Measurements from ENCODE around the gene TNFSF8.

DNA sequence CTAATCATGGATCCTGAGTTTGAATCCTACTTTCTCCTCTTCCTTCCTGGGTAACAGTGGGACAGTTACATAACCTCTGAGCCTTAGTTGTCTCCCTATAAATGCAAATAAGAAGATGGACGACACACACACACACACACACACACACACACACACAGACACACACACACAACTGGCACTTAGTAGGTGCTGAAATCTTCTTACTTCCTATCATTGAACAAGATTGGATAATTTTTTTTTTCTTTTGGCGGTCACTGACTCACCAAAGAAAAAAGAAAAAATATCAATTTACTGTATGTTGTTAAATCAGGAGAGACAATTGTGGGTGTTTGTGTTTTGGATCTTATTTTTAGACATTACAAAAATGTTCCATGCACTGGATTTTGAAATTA is 28.4 kb upstream of the TNFSF8 start:
- TF ChIP-seq, protein P1, sequence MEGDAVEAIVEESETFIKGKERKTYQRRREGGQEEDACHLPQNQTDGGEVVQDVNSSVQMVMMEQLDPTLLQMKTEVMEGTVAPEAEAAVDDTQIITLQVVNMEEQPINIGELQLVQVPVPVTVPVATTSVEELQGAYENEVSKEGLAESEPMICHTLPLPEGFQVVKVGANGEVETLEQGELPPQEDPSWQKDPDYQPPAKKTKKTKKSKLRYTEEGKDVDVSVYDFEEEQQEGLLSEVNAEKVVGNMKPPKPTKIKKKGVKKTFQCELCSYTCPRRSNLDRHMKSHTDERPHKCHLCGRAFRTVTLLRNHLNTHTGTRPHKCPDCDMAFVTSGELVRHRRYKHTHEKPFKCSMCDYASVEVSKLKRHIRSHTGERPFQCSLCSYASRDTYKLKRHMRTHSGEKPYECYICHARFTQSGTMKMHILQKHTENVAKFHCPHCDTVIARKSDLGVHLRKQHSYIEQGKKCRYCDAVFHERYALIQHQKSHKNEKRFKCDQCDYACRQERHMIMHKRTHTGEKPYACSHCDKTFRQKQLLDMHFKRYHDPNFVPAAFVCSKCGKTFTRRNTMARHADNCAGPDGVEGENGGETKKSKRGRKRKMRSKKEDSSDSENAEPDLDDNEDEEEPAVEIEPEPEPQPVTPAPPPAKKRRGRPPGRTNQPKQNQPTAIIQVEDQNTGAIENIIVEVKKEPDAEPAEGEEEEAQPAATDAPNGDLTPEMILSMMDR (IDR thresholded peaks at IDR 0.05) = no peak
- TF ChIP-seq POLR2A (IDR thresholded peaks at IDR 0.05) = no peak
- TF ChIP-seq POLR2AphosphoS5 (IDR thresholded peaks at IDR 0.05) = no peak

Measured in sigmoid colon (tissue), 4 donors.